Measurements from ENCODE around the gene CANT1. TPM values are rescaled to one million over a fixed set of nuclear protein-coding genes. Genes with fewer than 3 reads are reported as not detected.

CANT1 gene
- total RNA-seq, 4 donors from 2014 or later: 17.5 to 38.3 (median 26.6) TPM

DNA sequence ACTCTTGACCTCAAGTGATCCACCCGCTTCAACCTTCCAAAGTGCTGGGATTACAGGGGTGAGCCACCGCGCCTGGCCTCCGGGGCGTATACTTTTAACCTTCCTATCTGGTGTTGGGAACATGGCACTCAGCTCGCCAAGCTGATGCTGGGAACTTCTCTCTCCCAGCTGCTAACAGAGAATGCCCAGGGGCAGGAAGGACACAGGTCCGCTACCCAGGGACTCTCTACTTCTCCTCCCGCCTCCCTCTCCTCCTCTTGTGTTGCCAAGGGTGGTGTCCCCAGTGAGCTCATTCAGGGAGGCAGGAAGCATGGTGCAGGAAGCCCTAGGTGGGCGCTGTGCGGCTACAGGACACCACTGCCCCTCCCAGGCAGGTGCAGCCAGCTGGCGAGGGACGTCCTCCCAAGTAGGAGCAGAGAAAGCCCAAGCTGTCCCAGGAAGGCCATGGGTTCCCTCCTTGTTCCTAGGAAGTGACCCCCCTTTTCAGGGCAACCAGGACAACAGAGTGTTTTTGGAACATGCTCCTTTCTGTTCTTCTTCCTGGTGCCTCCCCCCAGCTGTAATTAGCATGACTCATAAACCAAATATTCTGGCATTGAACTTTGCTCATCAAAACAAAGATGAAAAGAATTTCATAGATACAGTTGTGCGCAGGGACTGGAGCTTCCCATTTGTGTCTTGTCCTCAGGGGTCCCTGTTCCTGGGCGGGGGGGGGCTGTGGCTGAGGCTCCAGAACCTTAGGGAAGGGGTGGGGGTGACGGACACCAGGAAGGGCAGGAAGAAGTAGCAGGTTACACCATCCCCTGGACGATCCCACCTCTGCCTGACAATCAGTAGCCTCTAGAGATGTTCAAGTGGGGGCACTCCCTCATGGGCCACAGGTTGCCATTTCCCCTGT is 17.1 kb upstream of the CANT1 start:
- intact Hi-C loops (cut with DNase I; ENCODE audit: low total_unique reads) (no loop called here), in situ Hi-C loops (cut with MboI; ENCODE audit: low sequenced_read_pairs in 4 of 4) (no loop called here)
- Histone ChIP-seq H3K27me3 (no peaks in the 10 kb centered on the region), H3K4me3 (peak overlapping the region; percentile 15 to 67 (median 60)), H3K36me3 (no peaks in the 10 kb centered on the region), H3K27ac (peak overlapping the region; percentile 63 to 83 (median 78)), H3K9me3 (no peaks in the 10 kb centered on the region), H3K4me1 (peaks cover 47 to 57% of the 10 kb centered on the region in 2 donors)
- TF ChIP-seq, protein P1, sequence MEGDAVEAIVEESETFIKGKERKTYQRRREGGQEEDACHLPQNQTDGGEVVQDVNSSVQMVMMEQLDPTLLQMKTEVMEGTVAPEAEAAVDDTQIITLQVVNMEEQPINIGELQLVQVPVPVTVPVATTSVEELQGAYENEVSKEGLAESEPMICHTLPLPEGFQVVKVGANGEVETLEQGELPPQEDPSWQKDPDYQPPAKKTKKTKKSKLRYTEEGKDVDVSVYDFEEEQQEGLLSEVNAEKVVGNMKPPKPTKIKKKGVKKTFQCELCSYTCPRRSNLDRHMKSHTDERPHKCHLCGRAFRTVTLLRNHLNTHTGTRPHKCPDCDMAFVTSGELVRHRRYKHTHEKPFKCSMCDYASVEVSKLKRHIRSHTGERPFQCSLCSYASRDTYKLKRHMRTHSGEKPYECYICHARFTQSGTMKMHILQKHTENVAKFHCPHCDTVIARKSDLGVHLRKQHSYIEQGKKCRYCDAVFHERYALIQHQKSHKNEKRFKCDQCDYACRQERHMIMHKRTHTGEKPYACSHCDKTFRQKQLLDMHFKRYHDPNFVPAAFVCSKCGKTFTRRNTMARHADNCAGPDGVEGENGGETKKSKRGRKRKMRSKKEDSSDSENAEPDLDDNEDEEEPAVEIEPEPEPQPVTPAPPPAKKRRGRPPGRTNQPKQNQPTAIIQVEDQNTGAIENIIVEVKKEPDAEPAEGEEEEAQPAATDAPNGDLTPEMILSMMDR (IDR thresholded peaks at IDR 0.05 in 4 of 5, conservative IDR thresholded peaks at IDR 0.05 in 1 of 5): no peak
- TF ChIP-seq POLR2A (IDR thresholded peaks at IDR 0.05): peak in 1 of 2 donors; percentile 21
- DNase-seq (peak in 1 of 2 donors; percentile 34), ATAC-seq (peak in 1 of 2 donors; percentile 28)

DNA sequence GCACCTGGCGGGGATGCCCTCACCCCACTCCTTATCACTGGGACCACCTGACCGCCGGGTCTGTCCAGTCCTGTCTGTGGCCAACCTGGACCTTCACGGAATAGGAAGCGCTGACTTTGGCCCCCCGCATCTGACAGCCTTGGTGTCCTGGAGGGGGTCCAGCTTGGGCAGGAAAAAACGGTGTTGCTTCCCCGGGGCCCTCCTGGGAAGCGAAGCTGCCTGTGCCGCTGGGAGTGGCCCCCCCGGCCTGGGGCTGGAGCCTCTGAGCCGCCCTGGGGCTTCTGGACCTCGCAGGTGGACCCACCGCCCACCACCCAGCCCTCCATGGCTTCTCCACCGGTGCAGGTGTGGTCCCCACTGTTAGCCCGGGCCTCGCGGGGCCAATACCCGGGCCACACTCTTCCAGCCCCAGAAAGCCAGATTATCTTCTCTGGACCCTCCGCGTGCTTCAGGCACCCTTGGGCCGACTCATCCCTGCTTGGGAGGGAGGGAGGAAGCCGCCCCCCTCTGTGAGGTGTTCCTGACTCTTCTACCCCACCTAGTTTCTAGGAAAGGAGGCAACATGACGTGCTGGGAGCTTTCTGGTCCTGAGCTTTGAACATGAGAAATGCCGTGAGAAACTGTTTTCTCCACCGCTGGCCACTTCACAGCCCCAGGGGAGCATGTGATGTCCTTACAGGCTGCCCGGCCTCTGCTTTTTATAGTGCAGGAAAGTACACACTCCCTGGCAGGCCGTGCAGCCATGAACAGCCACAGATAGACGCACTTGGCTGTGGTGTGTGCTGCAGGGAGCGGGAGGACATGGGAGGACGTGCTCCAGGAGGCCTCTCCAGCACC is 15.6 kb upstream of the CANT1 start:
- Histone ChIP-seq H3K4me1 (peaks cover 55 to 69% of the 10 kb centered on the region in 2 donors), H3K9me3 (no peaks in the 10 kb centered on the region), H3K27ac (peak overlapping the region; percentile 63 to 83 (median 78)), H3K36me3 (no peaks in the 10 kb centered on the region), H3K27me3 (no peaks in the 10 kb centered on the region), H3K4me3 (peak overlapping the region; percentile 59 to 79 (median 64))
- in situ Hi-C loops (cut with MboI; ENCODE audit: low sequenced_read_pairs in 4 of 4) (no loop called here), intact Hi-C loops (cut with DNase I; ENCODE audit: low total_unique reads) (loop anchor here (5.0 kb wide), 2 partner anchors 52 to 1097 kb away; no protein-coding TSS in a partner anchor)
- ATAC-seq: peak; percentile 75 to 79
- peak; percentile 43 to 59 for TF ChIP-seq POLR2A (IDR thresholded peaks at IDR 0.05)
- TF ChIP-seq, protein P1 (IDR thresholded peaks at IDR 0.05 in 4 of 5, conservative IDR thresholded peaks at IDR 0.05 in 1 of 5): no peak
- peak; percentile 79 to 83 for DNase-seq

DNA sequence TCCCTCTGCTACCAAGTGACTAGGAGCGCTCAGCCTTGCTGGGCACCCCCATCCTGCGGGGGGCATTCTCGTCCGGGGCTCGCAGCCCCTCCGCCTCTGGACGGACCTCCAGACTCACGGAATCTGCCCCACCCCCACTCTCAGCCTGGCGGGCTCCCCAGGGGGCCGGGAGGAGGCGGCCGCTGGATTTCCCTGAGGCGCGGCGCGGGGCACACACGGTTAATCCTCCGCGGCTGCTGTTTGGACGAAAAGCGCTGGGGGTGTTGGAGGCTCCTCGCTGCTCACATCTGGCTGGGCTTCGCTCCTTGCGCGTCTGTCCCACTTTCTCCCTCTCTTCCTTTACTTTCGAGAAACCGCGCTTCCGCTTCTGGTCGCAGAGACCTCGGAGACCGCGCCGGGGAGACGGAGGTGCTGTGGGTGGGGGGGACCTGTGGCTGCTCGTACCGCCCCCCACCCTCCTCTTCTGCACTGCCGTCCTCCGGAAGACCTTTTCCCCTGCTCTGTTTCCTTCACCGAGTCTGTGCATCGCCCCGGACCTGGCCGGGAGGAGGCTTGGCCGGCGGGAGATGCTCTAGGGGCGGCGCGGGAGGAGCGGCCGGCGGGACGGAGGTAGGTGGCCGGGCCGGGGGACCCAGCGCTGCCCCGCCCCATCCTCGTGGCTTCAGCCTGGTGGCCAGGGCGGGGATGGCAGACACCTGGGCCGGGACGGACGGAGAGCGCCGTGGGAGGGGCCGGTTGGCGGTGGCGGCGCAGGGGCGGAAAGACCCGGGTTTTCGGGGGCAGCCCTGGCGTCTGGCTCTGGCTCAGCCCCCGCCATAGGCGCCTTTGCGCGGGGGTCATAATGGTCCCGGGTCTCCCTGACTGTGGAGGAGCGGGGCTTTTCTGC is 14.6 kb upstream of the CANT1 start, which contains the start of gene C1QTNF1:
Gene C1QTNF1, plus strand, starts transcription at position 284 of the 886 bp plus-strand sequence. CDS start 19,800 bp downstream, outside the sequence.
- peak within 1 kb of the TSS; percentile 63 to 83 (median 78) for H3K27ac ChIP-seq
- peak; percentile 13 to 37 for TF ChIP-seq POLR2A (IDR thresholded peaks at IDR 0.05)
- TF ChIP-seq, protein P1 (IDR thresholded peaks at IDR 0.05 in 4 of 5, conservative IDR thresholded peaks at IDR 0.05 in 1 of 5): peak; percentile 48 to 73 (median 55)
- H3K4me1 ChIP-seq: peaks cover 62 to 78% of the 10 kb centered on the region in 2 donors
- peak in 1 of 2 donors; percentile 13 for ATAC-seq
- H3K36me3 ChIP-seq: no peaks in the 10 kb centered on the region
- peak within 1 kb of the TSS; percentile 59 to 79 (median 64) for H3K4me3 ChIP-seq
- DNase-seq: peak in 1 of 2 donors; percentile 37
- no peaks in the 10 kb centered on the region for H3K27me3 ChIP-seq
- in situ Hi-C loops (cut with MboI; ENCODE audit: low sequenced_read_pairs in 4 of 4) (no loop called here), intact Hi-C loops (cut with DNase I; ENCODE audit: low total_unique reads) (loop anchor here (5.0 kb wide), 2 partner anchors 53 to 1098 kb away; no protein-coding TSS in a partner anchor)
- no peaks in the 10 kb centered on the region for H3K9me3 ChIP-seq
